Right lobe of liver (tissue), 6 donors: Measurements from ENCODE around the gene ISL2. TPM values are rescaled to one million over a fixed set of nuclear protein-coding genes. Genes with fewer than 3 reads are reported as not detected.

ENCODE experiments used
- ATAC-seq, 4 donors: fragments of 200-7000 bp; cut with Tn5 transposase; one replicate each; pipeline ENCODE4 v1.9.1; 2020; ENCODE audit warnings: mild to moderate bottlenecking in 4 of 4, moderate library complexity in 4 of 4
- DNase-seq, 3 donors: peaks; one replicate each; pipeline ENCODE4 v3.0.0-alpha.2; 2020
- H3K27ac ChIP-seq, 3 donors: fragments of 200-600 bp; one replicate each; pipeline ENCODE4 v1.8.0; 2022
- H3K27me3 ChIP-seq, 2 donors: fragments of 200-600 bp; one replicate each; pipeline ENCODE4 v1.8.0; 2022
- H3K36me3 ChIP-seq, 4 donors: fragments of 200-600 bp; sonication (generic) in 1 of 4; one replicate each; pipeline versions ENCODE4 v1.5.1 to v1.8.0; 2017 to 2022; ENCODE audit warnings: control low read depth in 1 of 4
- H3K4me1 ChIP-seq, 4 donors: fragments of 200-600 bp; sonication (generic) in 1 of 4; one replicate each; pipeline versions ENCODE4 v1.5.1 to v1.8.0; 2017 to 2022; ENCODE audit warnings: control low read depth in 1 of 4
- H3K4me3 ChIP-seq, 3 donors: fragments of 200-600 bp; one replicate each; pipeline ENCODE4 v1.8.0; 2022
- H3K9me3 ChIP-seq, 4 donors: fragments of 200-600 bp; sonication (generic) in 1 of 4; one replicate each; pipeline versions ENCODE4 v1.5.1 to v1.8.0; 2017 to 2022; ENCODE audit warnings: control low read depth in 1 of 4
- POLR2A ChIP-seq: fragments of 450-650 bp; IDR thresholded peaks from one replicate; pipeline ENCODE4 v1.6.1; 2017; ENCODE audit warnings: antibody characterized with exemption, mild to moderate bottlenecking
- WGBS: methylation state at CpG from one replicate; pipeline ENCODE4 v1.1.6; 2018; ENCODE audit warnings: low coverage, low lambda C conversion rate; ENCODE audit not compliant: insufficient coverage; ENCODE audit errors: missing lambda C conversion rate; 5-methylcytosine and 5-hydroxymethylcytosine counted together
- intact Hi-C, 2 donors: fragments of 100-400 bp; cut with DNase I; formaldehyde crosslinking; loops; one replicate each; pipeline versions ENCODE4 v1.11.2 to v1.14.1; 2022
- total RNA-seq, 6 experiments: library from RNA; depleted of rRNA in 2 of 6; stranded (reverse); fragments of >200 nt in 2 of 6; fragmentation: NEBNext Ultra II Directional in 3 of 6; extraction: Animal tissue kit (Norgen Biotek cat#: 25700) in 3 of 6; gene quantifications; one replicate each; pipeline versions ENCODE4 v1.1.0 to v1.2.4, GENCODE V29; 2016 to 2023
- TF ChIP-seq, protein P1 (sequence below), 4 donors: fragments of 200-600 bp in 3 of 4; fragments of 450-650 bp in 1 of 4; IDR thresholded peaks; one replicate each; pipeline versions ENCODE4 v1.5.1 to v1.8.0; 2016 to 2022; ENCODE audit warnings: antibody characterized with exemption in 4 of 4, mild to moderate bottlenecking in 2 of 4
- donor health status: DM: no; HTN: yes; CAD: no.
- donor health status: DM: no; HTN: no; CAD: no.
- donor health status: DM: no; HTN: no; CAD: no.
- donor health status: DM: no; HTN: yes; CAD: no.
- donor health status: DM: no; HTN: yes; CAD: no.

The ISL2 gene
- total RNA-seq, 6 experiments from 2014 or later = not detected

DNA sequence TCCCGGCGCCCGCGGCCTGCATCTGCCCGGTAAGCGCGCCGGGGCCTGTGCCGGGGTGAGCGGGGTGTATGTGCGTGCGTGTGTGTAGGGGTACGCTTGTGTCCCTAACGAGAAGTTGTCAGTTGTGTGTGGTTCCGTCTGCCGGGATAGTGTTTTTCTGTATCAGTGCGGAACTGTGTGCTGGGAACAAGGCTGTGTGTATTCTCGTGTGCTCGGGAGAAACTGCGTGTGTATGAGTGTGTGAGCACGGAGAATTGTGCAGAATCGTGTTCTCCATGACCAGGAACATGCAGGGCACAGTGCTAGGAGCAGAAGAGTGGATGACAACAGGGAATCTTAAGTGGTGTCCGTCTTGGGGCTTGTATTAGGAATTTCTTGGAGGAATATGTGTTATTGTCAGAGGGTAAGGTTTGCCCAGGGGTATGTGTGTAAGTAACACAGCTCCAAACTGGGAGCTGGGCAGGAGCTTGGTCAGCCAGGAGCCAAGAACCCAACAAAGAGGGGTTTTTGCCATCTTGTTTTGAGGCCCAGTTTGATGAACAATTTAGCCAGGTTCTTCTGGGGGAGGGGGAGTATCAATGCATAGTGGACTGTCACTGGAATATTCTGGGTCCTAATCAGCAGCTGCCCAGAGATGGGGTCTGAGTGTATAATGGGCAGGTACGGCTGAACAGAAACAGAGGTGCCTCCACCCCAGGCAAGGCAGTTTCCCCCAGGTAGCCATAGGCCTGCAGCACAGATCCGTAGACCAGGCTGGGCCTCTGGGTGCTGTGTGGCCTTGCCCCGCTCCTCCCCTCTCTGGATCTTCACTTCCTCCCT, 2.1 kb downstream of the ISL2 start:
- TF ChIP-seq, protein P1, sequence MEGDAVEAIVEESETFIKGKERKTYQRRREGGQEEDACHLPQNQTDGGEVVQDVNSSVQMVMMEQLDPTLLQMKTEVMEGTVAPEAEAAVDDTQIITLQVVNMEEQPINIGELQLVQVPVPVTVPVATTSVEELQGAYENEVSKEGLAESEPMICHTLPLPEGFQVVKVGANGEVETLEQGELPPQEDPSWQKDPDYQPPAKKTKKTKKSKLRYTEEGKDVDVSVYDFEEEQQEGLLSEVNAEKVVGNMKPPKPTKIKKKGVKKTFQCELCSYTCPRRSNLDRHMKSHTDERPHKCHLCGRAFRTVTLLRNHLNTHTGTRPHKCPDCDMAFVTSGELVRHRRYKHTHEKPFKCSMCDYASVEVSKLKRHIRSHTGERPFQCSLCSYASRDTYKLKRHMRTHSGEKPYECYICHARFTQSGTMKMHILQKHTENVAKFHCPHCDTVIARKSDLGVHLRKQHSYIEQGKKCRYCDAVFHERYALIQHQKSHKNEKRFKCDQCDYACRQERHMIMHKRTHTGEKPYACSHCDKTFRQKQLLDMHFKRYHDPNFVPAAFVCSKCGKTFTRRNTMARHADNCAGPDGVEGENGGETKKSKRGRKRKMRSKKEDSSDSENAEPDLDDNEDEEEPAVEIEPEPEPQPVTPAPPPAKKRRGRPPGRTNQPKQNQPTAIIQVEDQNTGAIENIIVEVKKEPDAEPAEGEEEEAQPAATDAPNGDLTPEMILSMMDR (IDR thresholded peaks at IDR 0.05) = no peak
- H3K4me1 ChIP-seq = peaks cover 0 to 45% (median 0%) of the 10 kb centered on the region in 4 donors
- DNase-seq = no peak
- peaks cover 18 to 86% of the 10 kb centered on the region in 2 donors for H3K27me3 ChIP-seq
- no peak for ATAC-seq
- H3K36me3 ChIP-seq = no peaks in the 10 kb centered on the region
- intact Hi-C loops = no loop called here
- WGBS = 24% methylated on average over 15 of the region's 26 CpGs
- H3K4me3 ChIP-seq = peak overlapping the region in 1 of 3 donors; percentile 10
- no peaks in the 10 kb centered on the region for H3K9me3 ChIP-seq
- no peak overlapping the region for H3K27ac ChIP-seq

DNA sequence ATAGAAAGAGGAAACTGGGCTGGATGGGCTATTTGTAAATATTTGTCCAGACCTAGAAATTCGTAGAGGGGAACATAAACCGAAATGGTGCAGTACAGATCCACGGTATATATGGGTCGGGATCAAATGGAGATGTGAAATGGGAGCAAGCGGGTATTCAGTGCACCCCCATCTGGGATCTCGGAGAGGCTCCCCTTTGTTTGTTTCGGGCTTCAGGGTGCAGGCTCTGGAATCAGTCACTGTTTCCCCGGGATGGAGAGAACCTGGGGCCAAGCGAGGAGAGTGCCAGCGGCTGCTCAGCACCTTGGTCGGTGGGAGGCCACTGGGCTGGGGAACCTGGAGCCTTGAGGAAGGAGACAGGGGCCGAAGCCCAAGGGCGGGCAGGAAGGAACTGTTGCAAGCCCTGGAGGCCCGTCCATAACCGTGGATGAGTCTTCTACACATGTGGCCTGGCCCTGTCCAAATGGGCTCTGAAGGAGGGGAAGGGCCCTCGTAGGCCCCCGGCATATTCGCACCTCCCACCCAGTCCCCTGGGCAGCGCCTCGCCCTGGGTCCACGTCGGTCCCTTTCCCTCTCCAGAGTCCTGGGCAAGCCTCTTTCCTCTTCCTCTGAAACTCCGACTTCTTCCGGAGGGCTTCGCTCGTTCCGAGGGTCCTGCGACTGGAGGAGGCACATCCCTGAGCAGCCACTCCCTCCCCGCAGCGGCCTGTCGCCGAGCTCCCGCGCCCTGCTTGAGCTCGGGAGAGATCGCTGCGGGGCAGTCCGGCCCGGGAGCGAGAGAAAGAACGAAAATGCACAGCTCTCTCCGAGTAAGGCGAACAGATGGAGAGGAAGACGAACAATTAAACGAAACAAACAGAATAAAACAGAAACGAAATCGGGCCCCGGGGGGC, 3.0 kb downstream of the ISL2 start:
- WGBS = 2% methylated on average over 23 of the region's 48 CpGs
- H3K4me3 ChIP-seq = peak overlapping the region; percentile 7 to 47 (median 23)
- H3K27ac ChIP-seq = no peak overlapping the region
- ATAC-seq (peak in 1 of 4 donors; percentile 6), DNase-seq (no peak)
- H3K4me1 ChIP-seq = peaks cover 0 to 45% (median 0%) of the 10 kb centered on the region in 4 donors
- peaks cover 18 to 82% of the 10 kb centered on the region in 2 donors for H3K27me3 ChIP-seq
- no peaks in the 10 kb centered on the region for H3K9me3 ChIP-seq
- no peak for TF ChIP-seq POLR2A
- TF ChIP-seq, protein P1 (IDR thresholded peaks at IDR 0.05) = no peak
- no peaks in the 10 kb centered on the region for H3K36me3 ChIP-seq
- intact Hi-C loops = no loop called here

DNA sequence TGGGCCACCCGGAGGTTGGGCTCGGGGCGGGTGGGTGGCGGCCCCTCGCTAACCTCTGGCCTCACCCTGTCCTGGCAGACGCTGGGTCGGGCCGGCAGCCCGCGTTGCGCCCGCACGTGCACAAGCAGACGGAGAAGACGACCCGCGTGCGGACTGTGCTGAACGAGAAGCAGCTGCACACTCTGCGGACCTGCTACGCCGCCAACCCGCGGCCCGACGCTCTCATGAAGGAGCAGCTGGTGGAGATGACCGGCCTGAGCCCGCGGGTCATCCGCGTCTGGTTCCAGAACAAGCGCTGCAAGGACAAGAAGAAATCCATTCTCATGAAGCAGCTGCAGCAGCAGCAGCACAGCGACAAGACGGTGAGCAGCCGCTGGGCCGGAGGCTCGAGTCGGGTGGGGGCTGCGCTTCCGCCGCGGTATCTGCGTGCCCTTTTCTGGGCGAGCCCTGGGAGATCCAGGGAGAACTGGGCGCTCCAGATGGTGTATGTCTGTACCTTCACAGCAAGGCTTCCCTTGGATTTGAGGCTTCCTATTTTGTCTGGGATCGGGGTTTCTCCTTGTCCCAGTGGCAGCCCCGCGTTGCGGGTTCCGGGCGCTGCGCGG, 3.7 kb downstream of the ISL2 start:
- Histone ChIP-seq H3K27me3 (peaks cover 18 to 76% of the 10 kb centered on the region in 2 donors), H3K4me3 (peak overlapping the region; percentile 7 to 47 (median 23)), H3K27ac (no peak overlapping the region), H3K36me3 (no peaks in the 10 kb centered on the region), H3K4me1 (peaks cover 0 to 45% (median 0%) of the 10 kb centered on the region in 4 donors), H3K9me3 (no peaks in the 10 kb centered on the region)
- peak in 3 of 4 donors; percentile 11 to 13 (median 12) for ATAC-seq
- no peak for TF ChIP-seq POLR2A
- TF ChIP-seq, protein P1 (IDR thresholded peaks at IDR 0.05) = no peak
- intact Hi-C loops = no loop called here
- 0% methylated on average over 5 of the region's 53 CpGs for WGBS
- peak in 1 of 3 donors; percentile 58 for DNase-seq

DNA sequence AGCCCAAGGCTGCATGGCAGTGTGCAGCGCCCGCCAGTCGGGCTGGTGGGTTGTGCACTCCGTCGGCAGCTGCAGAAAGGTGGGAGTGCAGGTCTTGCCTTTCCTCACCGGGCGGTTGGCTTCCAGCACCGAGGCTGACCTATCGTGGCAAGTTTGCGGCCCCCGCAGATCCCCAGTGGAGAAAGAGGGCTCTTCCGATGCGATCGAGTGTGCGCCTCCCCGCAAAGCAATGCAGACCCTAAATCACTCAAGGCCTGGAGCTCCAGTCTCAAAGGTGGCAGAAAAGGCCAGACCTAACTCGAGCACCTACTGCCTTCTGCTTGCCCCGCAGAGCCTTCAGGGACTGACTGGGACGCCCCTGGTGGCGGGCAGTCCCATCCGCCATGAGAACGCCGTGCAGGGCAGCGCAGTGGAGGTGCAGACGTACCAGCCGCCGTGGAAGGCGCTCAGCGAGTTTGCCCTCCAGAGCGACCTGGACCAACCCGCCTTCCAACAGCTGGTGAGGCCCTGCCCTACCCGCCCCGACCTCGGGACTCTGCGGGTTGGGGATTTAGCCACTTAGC, 4.3 kb downstream of the ISL2 start:
- 3% methylated on average over 8 of the region's 35 CpGs for WGBS
- H3K27me3 ChIP-seq = peaks cover 18 to 75% of the 10 kb centered on the region in 2 donors
- DNase-seq = peak in 1 of 3 donors; percentile 39
- no peak overlapping the region for H3K27ac ChIP-seq
- H3K4me3 ChIP-seq = no peak overlapping the region
- H3K4me1 ChIP-seq = peaks cover 0 to 47% (median 0%) of the 10 kb centered on the region in 4 donors
- TF ChIP-seq, protein P1 (IDR thresholded peaks at IDR 0.05) = peak in 1 of 4 donors; percentile 8
- no peak for TF ChIP-seq POLR2A
- H3K9me3 ChIP-seq = no peaks in the 10 kb centered on the region
- peak; percentile 24 to 52 (median 28) for ATAC-seq
- no peaks in the 10 kb centered on the region for H3K36me3 ChIP-seq
- intact Hi-C loops = no loop called here
